H4 (cell line): ENCODE results near the gene TRO. TPM values are rescaled to one million over a fixed set of nuclear protein-coding genes. Genes with fewer than 3 reads are reported as not detected.

Experiments used
- DNase-seq: peaks from one replicate; pipeline ENCODE4 v3.0.0-alpha.2; 2015; ENCODE audit warnings: low spot score
- total RNA-seq: library from RNA; depleted of rRNA; stranded (reverse); fragments of >200 nt; shearing (Covaris generic); gene quantifications from 2 replicates; pipeline ENCODE4 v1.2.3, GENCODE V29; 2014; rRNA removed

The TRO gene
- total RNA-seq, 1 experiment from 2014 or later, result 16.3 TPM

GRCh38 chrX:54950730-54951375 lies 30.2 kb downstream of the TRO start:
- DNase-seq, result no peak

GRCh38 chrX:54961750-54962149 lies 41.1 kb downstream of the TRO start:
- no peak for DNase-seq

GRCh38 chrX:54964766-54965497 lies 44.3 kb downstream of the TRO start:
- DNase-seq, result no peak

GRCh38 chrX:54977387-54977786 lies 56.8 kb downstream of the TRO start:
- no peak for DNase-seq

- DNase-seq, result no peak
These were observed 57.8 kb downstream of the TRO start for GRCh38 chrX:54978448-54978847.

GRCh38 chrX:54979432-54979831 lies 58.8 kb downstream of the TRO start:
- DNase-seq, result no peak

GRCh38 chrX:54980334-54980733 lies 59.7 kb downstream of the TRO start:
- no peak for DNase-seq

Other genes with a start within 250 kb of the TRO start
- gene ITIH6, start 122.6 kb upstream of the TRO start, total RNA-seq, result not detected in 2 replicates
- 190 and 213 TPM in 2 replicates for gene MAGED2, start 113.1 kb upstream of the TRO start, total RNA-seq
- gene PFKFB1, start 73.4 kb downstream of the TRO start, total RNA-seq, result not detected in 2 replicates
- gene APEX2, start 79.5 kb downstream of the TRO start, total RNA-seq, result 20.5 and 30.0 TPM in 2 replicates
- gene ALAS2, start 110.2 kb downstream of the TRO start, total RNA-seq, result not detected in 2 replicates
- gene PAGE2B, start 154.2 kb downstream of the TRO start, total RNA-seq, result not detected in 2 replicates
- gene PAGE2, start 168.2 kb downstream of the TRO start, total RNA-seq, result 0.48 TPM in 1 of 2 replicates, not detected in the other